WTC11 (cell line): ENCODE measurements around the gene TWIST2. TPM values are rescaled to one million over a fixed set of nuclear protein-coding genes. Genes with fewer than 3 reads are reported as not detected.

Source experiments
- ATAC-seq: fragments of 200-7000 bp; cut with Tn5 transposase; 2 replicates; pipeline ENCODE4 v1.10.0; 2021; ENCODE audit warnings: mild to moderate bottlenecking, moderate library complexity
- CTCF ChIA-PET: fragments of 300-600 bp; sonication (Branson Sonifier 250); formaldehyde crosslinking; loops from one replicate; lab custom pipeline; 2021; ENCODE audit warnings: antibody characterized with exemption; lab: Charles Lee
- POLR2A ChIA-PET: fragments of 350-600 bp; sonication (Branson Sonifier 250); formaldehyde crosslinking; loops from one replicate; lab custom pipeline; 2021; ENCODE audit warnings: antibody characterized with exemption; lab: Charles Lee
- DNase-seq: peaks from one replicate; pipeline ENCODE4 v3.0.0; 2021; ENCODE audit warnings: low spot score
- H3K27ac Mint-ChIP-seq: 2 replicates; pipeline ENCODE4 v1.8.0; 2021; ENCODE audit warnings: mixed read lengths
- H3K27me3 Mint-ChIP-seq: 2 replicates; pipeline ENCODE4 v1.8.0; 2021; ENCODE audit warnings: low read depth, mild to moderate bottlenecking, moderate library complexity, mixed read lengths
- H3K36me3 Mint-ChIP-seq: 2 replicates; pipeline ENCODE4 v1.8.0; 2021; ENCODE audit warnings: mixed read lengths
- H3K4me1 Mint-ChIP-seq: 2 replicates; pipeline ENCODE4 v1.8.0; 2022; ENCODE audit warnings: mixed read lengths
- H3K4me3 Mint-ChIP-seq: 2 replicates; pipeline ENCODE4 v1.8.0; 2021; ENCODE audit warnings: mild to moderate bottlenecking, moderate library complexity, mixed read lengths
- H3K9me3 Mint-ChIP-seq: 2 replicates; pipeline ENCODE4 v1.8.0; 2021; ENCODE audit warnings: mixed read lengths
- EMX1 ChIP-seq: fragments of 250-450 bp; sonication (Bioruptor Pico); IDR thresholded peaks from 2 replicates; pipeline ENCODE4 v1.8.0; 2021; ENCODE audit warnings: mild to moderate bottlenecking
- FOXK1 ChIP-seq: sonication (generic); formaldehyde crosslinking; IDR thresholded peaks from 2 replicates; pipeline ENCODE4 v1.8.0; 2022; ENCODE audit warnings: mild to moderate bottlenecking, moderate library complexity, missing genetic modification reagents
- HMGA2 ChIP-seq: fragments of 250-450 bp; sonication (Bioruptor Pico); IDR thresholded peaks from 2 replicates; pipeline ENCODE4 v1.4.0; 2021; ENCODE audit warnings: mild to moderate bottlenecking, moderate library complexity
- RELA ChIP-seq: sonication (generic); formaldehyde crosslinking; IDR thresholded peaks from 2 replicates; pipeline ENCODE4 v1.8.1; 2022; ENCODE audit warnings: missing genetic modification reagents, mild to moderate bottlenecking, borderline replicate concordance
- SOX15 ChIP-seq: fragments of 250-450 bp; sonication (Bioruptor Pico); IDR thresholded peaks from 2 replicates; pipeline ENCODE4 v1.9.0; 2021; ENCODE audit warnings: mild to moderate bottlenecking
- TCF7 ChIP-seq: sonication (generic); formaldehyde crosslinking; IDR thresholded peaks from 2 replicates; pipeline ENCODE4 v1.8.0; 2022; ENCODE audit warnings: mild to moderate bottlenecking, low read depth, missing genetic modification reagents, moderate library complexity
- ZNF121 ChIP-seq: sonication (generic); formaldehyde crosslinking; IDR thresholded peaks from 2 replicates; pipeline ENCODE4 v1.8.0; 2023; ENCODE audit warnings: missing genetic modification reagents
- ZNF219 ChIP-seq: sonication (generic); formaldehyde crosslinking; IDR thresholded peaks from 2 replicates; pipeline ENCODE4 v1.8.0; 2023; ENCODE audit warnings: missing genetic modification reagents, mild to moderate bottlenecking, borderline replicate concordance
- ZNF232 ChIP-seq: sonication (generic); formaldehyde crosslinking; IDR thresholded peaks from 2 replicates; pipeline ENCODE4 v1.8.0; 2022; ENCODE audit warnings: mild to moderate bottlenecking, missing genetic modification reagents
- ZNF416 ChIP-seq: fragments of 250-450 bp; sonication (Bioruptor Pico); IDR thresholded peaks from 2 replicates; pipeline ENCODE4 v1.9.0; 2021; ENCODE audit warnings: mild to moderate bottlenecking, inconsistent platforms
- ZNF423 ChIP-seq: fragments of 250-450 bp; sonication (Bioruptor Pico); IDR thresholded peaks from 2 replicates; pipeline ENCODE4 v2.1.2; 2022; ENCODE audit warnings: mild to moderate bottlenecking, moderate library complexity
- ZNF671 ChIP-seq: fragments of 250-450 bp; sonication (Bioruptor Pico); IDR thresholded peaks from 2 replicates; pipeline ENCODE4 v1.8.0; 2021; ENCODE audit warnings: mild to moderate bottlenecking
- total RNA-seq: library from RNA; stranded (reverse); gene quantifications from 3 replicates; pipeline ENCODE4 v1.2.3, GENCODE V29; 2021
- TF ChIP-seq, protein P1 (sequence below): sonication (generic); formaldehyde crosslinking; conservative IDR thresholded peaks from 2 replicates; pipeline ENCODE4 v1.8.1; 2022; ENCODE audit warnings: mild to moderate bottlenecking, missing genetic modification reagents
- TF ChIP-seq, protein P2 (sequence below): fragments of 200-600 bp; IDR thresholded peaks from 2 replicates; pipeline ENCODE4 v1.8.0; 2022; ENCODE audit warnings: antibody characterized with exemption
- TF ChIP-seq, protein P3 (sequence below): sonication (generic); formaldehyde crosslinking; IDR thresholded peaks from 2 replicates; pipeline ENCODE4 v1.8.0; 2022; ENCODE audit warnings: mild to moderate bottlenecking, missing genetic modification reagents
- TF ChIP-seq, protein P4 (sequence below): sonication (generic); formaldehyde crosslinking; IDR thresholded peaks from 2 replicates; pipeline ENCODE4 v1.8.1; 2023; ENCODE audit warnings: mild to moderate bottlenecking, missing genetic modification reagents

TWIST2 gene
- total RNA-seq, 1 experiment from 2014 or later, result 5.7 TPM

DNA sequence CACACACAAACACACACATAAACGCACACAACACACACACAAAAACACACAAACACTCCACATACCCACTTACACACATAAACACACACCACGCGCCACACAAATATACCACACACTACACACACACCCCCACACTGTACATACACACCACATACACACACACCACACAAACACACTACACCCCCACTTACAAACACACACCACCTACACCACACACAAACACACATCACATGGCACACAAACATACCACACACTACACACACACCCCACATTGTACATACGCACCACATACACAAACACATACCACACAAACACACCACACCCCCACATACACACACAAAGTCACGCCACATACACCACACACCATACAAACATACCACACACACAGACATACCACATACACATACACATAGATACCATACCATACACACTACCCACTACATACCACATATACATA is 59.9 kb downstream of the TWIST2 start:
- ChIA-PET POLR2A (no interaction called here), CTCF (no interaction called here)
- no peak for TF ChIP-seq TCF7 (CRISPR knock-in tag)
- TF ChIP-seq ZNF671 (CRISPR knock-in tag), result no peak
- TF ChIP-seq, protein P1, sequence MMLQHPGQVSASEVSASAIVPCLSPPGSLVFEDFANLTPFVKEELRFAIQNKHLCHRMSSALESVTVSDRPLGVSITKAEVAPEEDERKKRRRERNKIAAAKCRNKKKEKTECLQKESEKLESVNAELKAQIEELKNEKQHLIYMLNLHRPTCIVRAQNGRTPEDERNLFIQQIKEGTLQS, result no peak
- no peak for TF ChIP-seq ZNF219 (CRISPR knock-in tag)
- TF ChIP-seq HMGA2, result no peak
- no peak for TF ChIP-seq ZNF121 (CRISPR knock-in tag)
- no peak for TF ChIP-seq EMX1 (CRISPR knock-in tag)
- TF ChIP-seq ZNF416 (CRISPR knock-in tag), result no peak
- TF ChIP-seq, protein P2, sequence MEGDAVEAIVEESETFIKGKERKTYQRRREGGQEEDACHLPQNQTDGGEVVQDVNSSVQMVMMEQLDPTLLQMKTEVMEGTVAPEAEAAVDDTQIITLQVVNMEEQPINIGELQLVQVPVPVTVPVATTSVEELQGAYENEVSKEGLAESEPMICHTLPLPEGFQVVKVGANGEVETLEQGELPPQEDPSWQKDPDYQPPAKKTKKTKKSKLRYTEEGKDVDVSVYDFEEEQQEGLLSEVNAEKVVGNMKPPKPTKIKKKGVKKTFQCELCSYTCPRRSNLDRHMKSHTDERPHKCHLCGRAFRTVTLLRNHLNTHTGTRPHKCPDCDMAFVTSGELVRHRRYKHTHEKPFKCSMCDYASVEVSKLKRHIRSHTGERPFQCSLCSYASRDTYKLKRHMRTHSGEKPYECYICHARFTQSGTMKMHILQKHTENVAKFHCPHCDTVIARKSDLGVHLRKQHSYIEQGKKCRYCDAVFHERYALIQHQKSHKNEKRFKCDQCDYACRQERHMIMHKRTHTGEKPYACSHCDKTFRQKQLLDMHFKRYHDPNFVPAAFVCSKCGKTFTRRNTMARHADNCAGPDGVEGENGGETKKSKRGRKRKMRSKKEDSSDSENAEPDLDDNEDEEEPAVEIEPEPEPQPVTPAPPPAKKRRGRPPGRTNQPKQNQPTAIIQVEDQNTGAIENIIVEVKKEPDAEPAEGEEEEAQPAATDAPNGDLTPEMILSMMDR, result no peak
- no peak for TF ChIP-seq ZNF423 (CRISPR knock-in tag)
- TF ChIP-seq, protein P3, sequence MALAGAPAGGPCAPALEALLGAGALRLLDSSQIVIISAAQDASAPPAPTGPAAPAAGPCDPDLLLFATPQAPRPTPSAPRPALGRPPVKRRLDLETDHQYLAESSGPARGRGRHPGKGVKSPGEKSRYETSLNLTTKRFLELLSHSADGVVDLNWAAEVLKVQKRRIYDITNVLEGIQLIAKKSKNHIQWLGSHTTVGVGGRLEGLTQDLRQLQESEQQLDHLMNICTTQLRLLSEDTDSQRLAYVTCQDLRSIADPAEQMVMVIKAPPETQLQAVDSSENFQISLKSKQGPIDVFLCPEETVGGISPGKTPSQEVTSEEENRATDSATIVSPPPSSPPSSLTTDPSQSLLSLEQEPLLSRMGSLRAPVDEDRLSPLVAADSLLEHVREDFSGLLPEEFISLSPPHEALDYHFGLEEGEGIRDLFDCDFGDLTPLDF (CRISPR knock-in tag), result no peak

DNA sequence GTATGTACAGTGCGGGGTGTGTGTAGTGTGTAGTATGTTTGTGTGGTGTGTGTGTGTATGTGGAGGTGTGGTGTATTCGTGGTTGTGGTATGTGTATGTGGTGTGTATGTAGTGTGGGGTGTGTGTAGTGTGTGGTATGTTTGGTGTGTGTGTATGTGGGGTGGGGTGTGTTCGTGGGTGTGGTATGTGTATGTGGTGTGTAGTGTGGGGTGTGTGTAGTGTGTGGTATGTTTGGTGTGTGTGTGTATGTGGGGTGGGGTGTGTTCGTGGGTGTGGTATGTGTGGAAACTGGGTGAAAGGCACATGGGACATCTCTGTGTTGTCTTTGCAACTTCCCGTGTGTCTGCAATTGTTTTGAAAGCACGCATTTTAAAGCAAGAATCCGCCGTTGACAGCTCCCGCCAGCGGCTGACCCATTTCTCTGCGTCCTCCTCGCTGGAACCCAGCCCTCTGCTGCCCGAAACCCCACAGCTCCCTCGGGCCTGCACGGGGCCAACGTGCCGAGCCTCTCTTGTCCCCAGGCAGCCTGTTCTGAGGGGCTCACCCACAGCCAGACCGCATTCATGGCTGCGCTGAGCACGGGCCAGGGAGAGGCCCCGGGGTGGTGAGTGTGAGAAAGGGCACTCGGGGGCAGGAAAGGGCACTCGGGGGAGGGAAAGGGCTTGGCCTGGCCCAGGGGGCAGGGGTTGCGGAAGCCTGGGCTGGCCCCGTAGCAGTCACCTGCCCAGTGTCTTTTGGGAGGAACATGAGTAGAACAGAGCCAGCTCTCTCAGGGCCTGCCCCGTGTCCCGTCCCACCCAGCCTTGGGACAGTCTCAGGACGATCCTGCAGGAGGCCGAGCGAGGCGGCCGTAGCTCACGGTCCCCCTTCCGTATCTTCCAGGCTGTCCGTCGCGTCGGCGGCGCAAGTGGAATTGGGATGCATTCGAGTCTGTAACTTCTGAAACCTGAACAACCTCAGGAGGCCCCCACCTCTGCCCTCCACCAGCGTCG is 61.4 kb downstream of the TWIST2 start:
- DNase-seq (peak; percentile 26), ATAC-seq (peak; percentile 48)
- ChIA-PET CTCF (interaction anchor here (1.7 kb wide), 1 partner anchor 34 kb away, joined by 10 read pairs; no protein-coding TSS in a partner anchor), POLR2A (no interaction called here)
- Mint-ChIP-seq H3K9me3 (0 out of 2 replicates have a peak, but pooled peaks cover 3% of the 10 kb centered on the region), H3K27me3 (no peaks in the 10 kb centered on the region; the same call in 1 of the 2 replicates), H3K4me1 (peaks cover 2% of the 10 kb centered on the region; the same call in 1 of the 2 replicates), H3K36me3 (no peaks in the 10 kb centered on the region), H3K27ac (no peak overlapping the region), H3K4me3 (no peak overlapping the region)
- no peak for TF ChIP-seq ZNF232 (CRISPR knock-in tag)
- TF ChIP-seq SOX15 (CRISPR knock-in tag), result no peak
- no peak for TF ChIP-seq ZNF423 (CRISPR knock-in tag)
- TF ChIP-seq, protein P4, sequence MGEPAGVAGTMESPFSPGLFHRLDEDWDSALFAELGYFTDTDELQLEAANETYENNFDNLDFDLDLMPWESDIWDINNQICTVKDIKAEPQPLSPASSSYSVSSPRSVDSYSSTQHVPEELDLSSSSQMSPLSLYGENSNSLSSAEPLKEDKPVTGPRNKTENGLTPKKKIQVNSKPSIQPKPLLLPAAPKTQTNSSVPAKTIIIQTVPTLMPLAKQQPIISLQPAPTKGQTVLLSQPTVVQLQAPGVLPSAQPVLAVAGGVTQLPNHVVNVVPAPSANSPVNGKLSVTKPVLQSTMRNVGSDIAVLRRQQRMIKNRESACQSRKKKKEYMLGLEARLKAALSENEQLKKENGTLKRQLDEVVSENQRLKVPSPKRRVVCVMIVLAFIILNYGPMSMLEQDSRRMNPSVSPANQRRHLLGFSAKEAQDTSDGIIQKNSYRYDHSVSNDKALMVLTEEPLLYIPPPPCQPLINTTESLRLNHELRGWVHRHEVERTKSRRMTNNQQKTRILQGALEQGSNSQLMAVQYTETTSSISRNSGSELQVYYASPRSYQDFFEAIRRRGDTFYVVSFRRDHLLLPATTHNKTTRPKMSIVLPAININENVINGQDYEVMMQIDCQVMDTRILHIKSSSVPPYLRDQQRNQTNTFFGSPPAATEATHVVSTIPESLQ (CRISPR knock-in tag), result no peak
- TF ChIP-seq RELA (CRISPR knock-in tag), result no peak

More for the DNA sequence above, 59.9 kb downstream of the TWIST2 start:
- Mint-ChIP-seq H3K9me3 (0 out of 2 replicates have a peak, but pooled peaks cover 3% of the 10 kb centered on the region), H3K27me3 (no peaks in the 10 kb centered on the region; the same call in 1 of the 2 replicates), H3K36me3 (no peaks in the 10 kb centered on the region), H3K4me3 (no peak overlapping the region), H3K4me1 (peaks cover 2% of the 10 kb centered on the region; the same call in 1 of the 2 replicates), H3K27ac (no peak overlapping the region)
- DNase-seq (no peak), ATAC-seq (no peak)

DNA sequence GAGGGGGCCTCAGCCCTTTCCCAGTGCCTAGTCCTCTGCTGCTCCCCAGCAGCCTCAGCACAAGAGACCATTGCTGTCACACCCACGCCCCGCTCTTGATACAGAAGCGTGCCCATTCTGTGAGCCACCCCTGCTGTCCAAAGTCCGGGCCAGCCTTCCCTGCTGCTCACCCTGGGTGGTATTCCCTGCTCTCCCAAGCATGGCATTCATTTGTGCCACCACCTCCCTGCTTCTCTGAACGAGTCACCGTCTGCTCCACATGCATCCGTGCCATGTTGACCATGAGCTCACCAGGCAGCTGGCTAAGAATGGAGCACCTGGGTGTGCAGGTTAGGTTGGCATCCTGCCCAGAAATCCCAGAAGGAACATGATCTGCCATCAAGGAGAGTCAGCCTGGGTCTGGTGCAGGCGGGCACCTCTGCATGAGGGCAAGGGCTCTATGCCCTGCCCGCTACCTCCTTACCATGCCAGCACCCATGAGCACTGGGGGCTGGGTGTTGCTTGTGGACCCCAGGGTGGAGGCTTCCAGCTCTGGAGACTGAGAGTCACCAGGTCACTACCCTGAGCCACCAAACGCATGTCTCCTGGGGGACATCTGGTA is 63.0 kb downstream of the TWIST2 start:
- peaks cover 2% of the 10 kb centered on the region; the same call in 1 of the 2 replicates for H3K4me1 Mint-ChIP-seq
- DNase-seq (no peak), ATAC-seq (no peak)
- no peak overlapping the region for H3K27ac Mint-ChIP-seq
- H3K36me3 Mint-ChIP-seq, result no peaks in the 10 kb centered on the region
- no peak overlapping the region for H3K4me3 Mint-ChIP-seq
- ChIA-PET POLR2A (no interaction called here), CTCF (no interaction called here)
- H3K27me3 Mint-ChIP-seq, result no peaks in the 10 kb centered on the region; the same call in 1 of the 2 replicates
- 0 out of 2 replicates have a peak, but pooled peaks cover 8% of the 10 kb centered on the region for H3K9me3 Mint-ChIP-seq
- TF ChIP-seq FOXK1 (CRISPR knock-in tag), result no peak
- TF ChIP-seq, all 79 proteins: peak for 0
